HG02588 (cell line): Measurements from ENCODE around the gene RAB1B.
"Not testable (repeated sequence)": the region's sequence is repeated elsewhere in the genome, so short reads cannot be mapped to it uniquely, and the experiment has no call there.

Source experiments
- ATAC-seq: cut with Tn5 transposase; IDR thresholded peaks from one replicate; pipeline ENCODE4 v1.9.1; 2021; ENCODE audit warnings: mild to moderate bottlenecking, moderate library complexity; ENCODE audit not compliant: unreplicated experiment

Gene RAB1B

DNA sequence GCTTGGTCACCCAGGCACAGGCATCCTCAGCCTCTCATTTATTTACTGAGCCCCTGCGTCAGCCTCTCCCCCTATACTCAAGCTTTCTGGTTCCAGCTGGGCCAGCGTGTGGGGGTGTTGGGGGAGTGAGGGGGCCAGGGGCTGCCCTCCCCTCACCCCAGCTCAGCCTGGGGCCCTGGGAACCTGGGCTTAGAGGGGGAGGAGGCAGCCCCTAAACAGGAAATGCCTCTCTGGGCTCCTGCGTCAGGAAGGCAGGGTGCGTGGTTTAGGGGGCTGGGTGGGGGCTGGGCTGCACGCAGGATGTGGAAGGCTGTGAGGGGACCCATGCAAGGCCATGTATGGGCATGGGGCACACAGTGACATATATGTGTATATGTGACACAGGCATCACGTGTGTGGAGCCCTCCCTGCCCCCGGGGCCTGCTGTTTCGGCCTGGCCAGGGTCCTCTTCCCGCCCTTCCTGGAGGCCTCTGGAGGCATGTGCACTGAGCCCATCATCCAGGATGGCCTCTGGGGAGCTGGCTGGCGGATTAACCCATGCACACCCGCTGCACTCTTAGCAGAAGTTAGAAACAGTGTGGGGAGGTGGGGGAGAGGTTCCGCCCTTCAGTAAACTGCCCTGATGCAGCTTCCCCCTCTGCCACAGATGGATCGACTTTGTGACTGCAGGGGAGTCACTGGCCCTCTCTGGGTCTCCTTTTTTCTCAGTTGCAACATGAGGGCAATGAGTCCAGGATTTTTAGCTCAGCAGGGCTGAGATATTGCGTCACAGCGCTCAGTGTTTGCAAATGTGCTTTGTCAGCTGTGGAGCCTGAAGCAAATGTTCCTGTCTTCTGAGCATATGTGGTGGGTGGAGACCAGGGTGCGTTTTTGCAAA is 49.5 kb downstream of the RAB1B start:
- no peak for ATAC-seq

DNA sequence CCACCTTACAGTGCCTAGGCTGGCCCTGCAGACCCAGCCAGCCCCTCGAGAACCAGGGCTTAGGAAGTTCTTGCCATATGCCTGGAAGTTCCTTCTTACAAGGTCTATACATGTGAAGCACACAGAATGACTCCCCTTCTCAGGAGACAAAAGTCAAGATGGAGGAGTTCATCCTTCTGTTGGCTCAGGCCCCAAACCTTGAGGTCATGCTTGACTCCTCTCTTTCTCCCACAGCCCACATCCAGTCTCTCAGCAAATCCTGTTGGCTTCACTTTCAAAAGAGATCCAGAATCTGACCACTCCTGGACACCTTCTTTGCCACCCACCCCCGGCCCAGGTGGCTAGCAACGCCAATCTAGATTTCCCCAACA is 50.1 kb downstream of the RAB1B start:
- no peak for ATAC-seq

GRCh38 chr11:66320289-66320688 is 51.9 kb downstream of the RAB1B start:
- not testable (repeated sequence) for ATAC-seq

DNA sequence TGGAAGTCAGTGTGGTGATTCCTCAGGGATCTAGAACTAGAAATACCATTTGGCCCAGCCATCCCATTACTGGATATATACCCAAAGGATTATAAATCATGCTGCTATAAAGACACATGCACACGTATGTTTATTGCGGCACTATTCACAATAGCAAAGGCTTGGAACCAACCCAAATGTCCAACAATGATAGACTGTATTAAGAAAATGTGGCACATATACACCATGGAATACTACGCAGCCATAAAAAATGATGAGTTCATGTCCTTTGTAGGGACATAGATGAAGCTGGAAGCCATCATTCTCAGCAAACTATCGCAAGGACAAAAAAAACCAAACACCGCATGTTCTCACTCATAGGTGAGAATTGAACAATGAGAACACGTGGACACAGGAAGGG is 52.3 kb downstream of the RAB1B start:
- ATAC-seq = not testable (repeated sequence)

GRCh38 chr11:66321606-66322005 is 53.2 kb downstream of the RAB1B start:
- ATAC-seq = no peak

DNA sequence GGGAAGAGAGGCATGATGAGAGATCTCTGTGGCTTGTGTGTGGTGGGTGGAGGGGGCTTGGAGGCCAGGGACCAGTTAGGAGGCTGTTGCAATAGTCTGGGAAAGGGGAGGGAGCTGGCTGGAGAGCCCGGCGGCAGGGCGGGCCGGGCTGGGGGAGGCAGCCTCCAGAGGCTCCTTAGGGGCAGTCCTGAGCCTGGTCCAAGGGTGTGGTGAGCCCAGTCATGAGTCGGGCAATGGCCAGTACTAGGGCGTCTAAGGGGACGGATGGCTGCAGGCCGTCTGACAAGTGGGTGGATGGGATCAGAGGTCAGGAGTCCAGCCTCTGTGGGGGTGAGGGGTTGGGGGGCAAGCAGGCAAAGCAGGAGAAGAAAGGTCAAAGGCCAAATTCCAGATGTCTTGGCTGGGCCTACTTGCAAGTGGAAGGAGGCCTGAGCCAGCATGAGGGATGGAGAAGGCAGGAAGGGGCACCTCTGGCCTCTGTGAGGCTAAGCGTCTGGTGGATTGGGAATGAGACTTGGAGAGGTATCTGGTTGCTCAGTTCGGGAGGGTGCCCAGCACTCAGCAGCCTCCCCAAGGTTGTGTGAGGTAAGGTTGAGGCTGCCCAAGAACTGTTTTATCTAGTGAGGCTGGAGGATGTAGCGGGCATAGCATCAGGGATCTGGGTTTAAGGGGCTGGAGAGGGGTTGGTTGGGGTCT is 54.4 kb downstream of the RAB1B start:
- no peak for ATAC-seq

GRCh38 chr11:66323684-66324083 is 55.2 kb downstream of the RAB1B start:
- ATAC-seq = no peak

GRCh38 chr11:66324664-66325063 is 56.2 kb downstream of the RAB1B start:
- no peak for ATAC-seq

DNA sequence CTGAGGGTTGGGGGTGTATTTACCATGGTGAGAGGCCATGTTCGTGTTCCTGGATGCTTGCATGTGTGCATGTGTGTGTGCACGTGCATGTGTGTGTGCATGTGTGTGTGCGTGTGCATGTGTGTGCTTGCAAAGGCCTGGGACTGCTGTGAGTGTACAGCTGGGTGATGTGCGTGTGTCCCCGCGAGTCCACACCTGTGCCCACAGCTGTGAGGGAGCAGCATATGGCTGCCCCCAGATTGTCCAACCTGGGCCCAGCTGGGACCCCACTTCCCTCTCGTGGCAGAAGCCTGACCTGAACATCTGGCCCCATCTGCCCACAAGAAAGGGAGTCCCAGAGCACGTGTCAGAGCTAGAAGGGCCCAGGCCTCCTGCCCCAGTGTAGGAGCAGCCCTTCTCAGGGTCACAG is 56.8 kb downstream of the RAB1B start:
- no peak for ATAC-seq

GRCh38 chr11:66326261-66327111 is 58.0 kb downstream of the RAB1B start:
- no peak for ATAC-seq
